Testis (tissue), 2 donors: ENCODE measurements around the gene FKBP8.

ENCODE experiments used
- POLR2A ChIP-seq: fragments of 450-650 bp; IDR thresholded peaks from one replicate; pipeline ENCODE4 v1.6.1; 2017; ENCODE audit warnings: antibody characterized with exemption, mild to moderate bottlenecking, moderate library complexity
- TF ChIP-seq, protein P1 (sequence below), 3 experiments: fragments of 450-650 bp in 2 of 3; fragments of 200-600 bp in 1 of 3; sonication (generic) in 1 of 3; IDR thresholded peaks; one replicate each; pipeline ENCODE4 v1.5.1; 2016 to 2019; ENCODE audit warnings: antibody characterized with exemption in 3 of 3, mild to moderate bottlenecking in 2 of 3, moderate library complexity in 1 of 3

DNA sequence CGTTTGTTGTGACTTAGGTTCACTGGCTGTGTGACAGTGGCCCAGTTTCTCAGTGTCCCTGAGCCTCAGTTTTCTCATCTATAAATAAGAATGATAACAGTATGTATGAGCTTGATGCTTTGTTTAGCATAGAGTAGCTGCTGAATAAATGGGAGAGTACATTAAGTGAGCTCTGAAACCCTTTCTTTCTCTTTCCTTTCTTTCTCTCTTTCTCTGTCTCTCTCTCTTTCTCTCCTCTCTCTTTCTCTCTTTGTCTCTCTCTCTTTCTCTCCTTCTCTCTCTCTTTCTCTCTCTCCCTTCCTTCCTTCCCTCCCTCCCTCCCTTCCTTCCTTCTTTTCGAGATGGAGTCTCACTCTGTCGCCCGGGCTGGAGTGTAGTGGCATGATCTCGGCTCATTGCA lies 16.3 kb upstream of the FKBP8 start:
- TF ChIP-seq, protein P1, sequence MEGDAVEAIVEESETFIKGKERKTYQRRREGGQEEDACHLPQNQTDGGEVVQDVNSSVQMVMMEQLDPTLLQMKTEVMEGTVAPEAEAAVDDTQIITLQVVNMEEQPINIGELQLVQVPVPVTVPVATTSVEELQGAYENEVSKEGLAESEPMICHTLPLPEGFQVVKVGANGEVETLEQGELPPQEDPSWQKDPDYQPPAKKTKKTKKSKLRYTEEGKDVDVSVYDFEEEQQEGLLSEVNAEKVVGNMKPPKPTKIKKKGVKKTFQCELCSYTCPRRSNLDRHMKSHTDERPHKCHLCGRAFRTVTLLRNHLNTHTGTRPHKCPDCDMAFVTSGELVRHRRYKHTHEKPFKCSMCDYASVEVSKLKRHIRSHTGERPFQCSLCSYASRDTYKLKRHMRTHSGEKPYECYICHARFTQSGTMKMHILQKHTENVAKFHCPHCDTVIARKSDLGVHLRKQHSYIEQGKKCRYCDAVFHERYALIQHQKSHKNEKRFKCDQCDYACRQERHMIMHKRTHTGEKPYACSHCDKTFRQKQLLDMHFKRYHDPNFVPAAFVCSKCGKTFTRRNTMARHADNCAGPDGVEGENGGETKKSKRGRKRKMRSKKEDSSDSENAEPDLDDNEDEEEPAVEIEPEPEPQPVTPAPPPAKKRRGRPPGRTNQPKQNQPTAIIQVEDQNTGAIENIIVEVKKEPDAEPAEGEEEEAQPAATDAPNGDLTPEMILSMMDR (IDR thresholded peaks at IDR 0.05) = no peak
- no peak for TF ChIP-seq POLR2A
